ENCODE results near the gene PRRT4. TPM values are rescaled to one million over a fixed set of nuclear protein-coding genes. Genes with fewer than 3 reads are reported as not detected.

PRRT4 gene
- total RNA-seq, 6 experiments from 2014 or later: 0.11 to 0.32 (median 0.18) TPM; not detected in 2

GRCh38 chr7:128393526-128394330 is 32.2 kb upstream of the PRRT4 start:
- TF ChIP-seq POLR2A (IDR thresholded peaks at IDR 0.05): no peak
- TF ChIP-seq CTCF (IDR thresholded peaks at IDR 0.05): no peak
- H3K4me1 ChIP-seq: no peaks in the 10 kb centered on the region
- WGBS (ENCODE audit: insufficient coverage, low coverage, low lambda C conversion rate, missing lambda C conversion rate): 71% methylated on average over 5 of the region's 23 CpGs
- ATAC-seq: no peak
- peaks cover 0 to 12% (median 0%) of the 10 kb centered on the region in 4 donors for H3K36me3 ChIP-seq
- H3K27me3 ChIP-seq: no peaks in the 10 kb centered on the region
- no peaks in the 10 kb centered on the region for H3K9me3 ChIP-seq
- no peak overlapping the region for H3K4me3 ChIP-seq
- intact Hi-C loops (cut with DNase I): no loop called here
- no peak for DNase-seq
- H3K27ac ChIP-seq: no peak overlapping the region

GRCh38 chr7:128392446-128393327 is 31.2 kb upstream of the PRRT4 start:
- Histone ChIP-seq H3K36me3 (peaks cover 0 to 5% (median 0%) of the 10 kb centered on the region in 4 donors), H3K9me3 (no peaks in the 10 kb centered on the region), H3K4me1 (no peaks in the 10 kb centered on the region), H3K27me3 (no peaks in the 10 kb centered on the region), H3K4me3 (no peak overlapping the region), H3K27ac (no peak overlapping the region)
- TF ChIP-seq POLR2A (IDR thresholded peaks at IDR 0.05) (no peak), CTCF (IDR thresholded peaks at IDR 0.05) (no peak)
- ATAC-seq: no peak
- intact Hi-C loops (cut with DNase I): no loop called here
- WGBS (ENCODE audit: insufficient coverage, low coverage, low lambda C conversion rate, missing lambda C conversion rate): no CpG with 5 or more reads among the region's 18 CpGs
- no peak for DNase-seq

- H3K9me3 ChIP-seq: no peaks in the 10 kb centered on the region
- WGBS (ENCODE audit: insufficient coverage, low coverage, low lambda C conversion rate, missing lambda C conversion rate): no CpG with 5 or more reads among the region's 7 CpGs
- H3K36me3 ChIP-seq: peaks cover 0 to 5% (median 0%) of the 10 kb centered on the region in 4 donors
- DNase-seq (no peak), ATAC-seq (no peak)
- intact Hi-C loops (cut with DNase I): no loop called here
- TF ChIP-seq CTCF (IDR thresholded peaks at IDR 0.05): no peak
- no peak for TF ChIP-seq POLR2A (IDR thresholded peaks at IDR 0.05)
- H3K27ac ChIP-seq: no peak overlapping the region
- no peak overlapping the region for H3K4me3 ChIP-seq
- no peaks in the 10 kb centered on the region for H3K4me1 ChIP-seq
- no peaks in the 10 kb centered on the region for H3K27me3 ChIP-seq
These were observed 30.3 kb upstream of the PRRT4 start for GRCh38 chr7:128391805-128392204.

- Histone ChIP-seq H3K9me3 (no peaks in the 10 kb centered on the region), H3K4me1 (no peaks in the 10 kb centered on the region), H3K27me3 (no peaks in the 10 kb centered on the region), H3K36me3 (peaks cover 0 to 5% (median 0%) of the 10 kb centered on the region in 4 donors), H3K27ac (no peak overlapping the region), H3K4me3 (no peak overlapping the region)
- WGBS (ENCODE audit: insufficient coverage, low coverage, low lambda C conversion rate, missing lambda C conversion rate): 84% methylated on average over 3 of the region's 3 CpGs
- intact Hi-C loops (cut with DNase I): no loop called here
- ATAC-seq (no peak), DNase-seq (no peak)
- no peak for TF ChIP-seq CTCF (IDR thresholded peaks at IDR 0.05)
- no peak for TF ChIP-seq POLR2A (IDR thresholded peaks at IDR 0.05)
These were observed 29.5 kb upstream of the PRRT4 start for GRCh38 chr7:128390871-128391565.

All from right lobe of liver (tissue), 6 donors.